HG02588 (cell line): ENCODE results near the gene ARMH4.

Experiments
- ATAC-seq: cut with Tn5 transposase; IDR thresholded peaks from one replicate; pipeline ENCODE4 v1.9.1; 2021; ENCODE audit warnings: mild to moderate bottlenecking, moderate library complexity; ENCODE audit not compliant: unreplicated experiment

Gene ARMH4

GRCh38 chr14:58152014-58152857 lies at the start of gene ARMH4:
Gene ARMH4 (minus strand): TSS chr14:58152213. CDS start chr14:58139358, 12,855 bp downstream.
- peak; percentile 97 for ATAC-seq

GRCh38 chr14:58200846-58201245 lies 48.8 kb upstream of the ARMH4 start:
- ATAC-seq, result no peak

- peak; percentile 10 for ATAC-seq
Observed at GRCh38 chr14:58200480-58200841, 48.4 kb upstream of the ARMH4 start.

- ATAC-seq, result peak; percentile 94
Observed at GRCh38 chr14:58199726-58200479, 47.9 kb upstream of the ARMH4 start, which contains the start of gene ACTR10. Gene ACTR10 (plus strand): TSS chr14:58200149. CDS start chr14:58200218, 69 bp downstream.

- no peak for ATAC-seq
Observed at GRCh38 chr14:58198086-58198485, 46.1 kb upstream of the ARMH4 start.

GRCh38 chr14:58196198-58196597 lies 44.2 kb upstream of the ARMH4 start:
- no peak for ATAC-seq

GRCh38 chr14:58193542-58193941 lies 41.5 kb upstream of the ARMH4 start:
- no peak for ATAC-seq

GRCh38 chr14:58191763-58192601 lies 40.0 kb upstream of the ARMH4 start:
- ATAC-seq, result no peak

- ATAC-seq, result no peak
Observed at GRCh38 chr14:58189176-58189575, 37.2 kb upstream of the ARMH4 start.

- no peak for ATAC-seq
Observed at GRCh38 chr14:58177125-58177524, 25.1 kb upstream of the ARMH4 start.

- peak; percentile 86 for ATAC-seq
Observed at GRCh38 chr14:58171090-58171489, 19.1 kb upstream of the ARMH4 start.

- no peak for ATAC-seq
Observed at GRCh38 chr14:58167891-58168290, 15.9 kb upstream of the ARMH4 start.

- no peak for ATAC-seq
Observed at GRCh38 chr14:58167057-58167456, 15.0 kb upstream of the ARMH4 start.

- ATAC-seq, result peak; percentile 50
Observed at GRCh38 chr14:58166005-58166983, 14.3 kb upstream of the ARMH4 start.

- no peak for ATAC-seq
Observed at GRCh38 chr14:58160561-58160960, 8.5 kb upstream of the ARMH4 start.

GRCh38 chr14:58151133-58152013 lies 640 bp downstream of the ARMH4 start:
- ATAC-seq, result peak; percentile 36

- ATAC-seq, result no peak
Observed at GRCh38 chr14:58150243-58150805, 1.7 kb downstream of the ARMH4 start.

- no peak for ATAC-seq
Observed at GRCh38 chr14:58149196-58149595, 2.8 kb downstream of the ARMH4 start.

- no peak for ATAC-seq
Observed at GRCh38 chr14:58146399-58146798, 5.6 kb downstream of the ARMH4 start.
